ENCODE measurements around the gene LRRC4C. TPM values are rescaled to one million over a fixed set of nuclear protein-coding genes. Genes with fewer than 3 reads are reported as not detected.

The LRRC4C gene
- total and polyA plus RNA-seq, 10 of the 15 experiments (the other 5 are each of a cell fraction or from before 2014, with no cell fraction given): 1.5 TPM; not detected in 9

GRCh38 chr11:41051919-41052635, 407.4 kb downstream of the LRRC4C start:
- no TSS peak for BruUV-seq (replicated peaks)
- Histone ChIP-seq H3K9me3 (replicated peaks; ENCODE audit: control insufficient read depth, insufficient read depth, low read length) (no peaks in the 10 kb centered on the region), H3K4me3 (no peak overlapping the region), H4K20me1 (ENCODE audit: control insufficient read depth, insufficient read depth) (no peaks in the 10 kb centered on the region), H3K36me3 (ENCODE audit: control insufficient read depth in 2 of 2, insufficient read depth in 2 of 2, low read length in 1 of 2) (no peaks in the 10 kb centered on the region), H3K27ac (ENCODE audit: control insufficient read depth, insufficient read depth) (no peak overlapping the region), H3K9ac (ENCODE audit: control insufficient read depth, insufficient read depth, low read length) (no peak overlapping the region), H2AFZ (ENCODE audit: control insufficient read depth, low read depth, low read length) (no peak overlapping the region), H3K79me2 (ENCODE audit: control insufficient read depth, insufficient read depth, low read length) (no peaks in the 10 kb centered on the region), H3K4me1 (ENCODE audit: control insufficient read depth, insufficient read depth, low read length) (no peaks in the 10 kb centered on the region), H3K27me3 (replicated peaks in 1 of 2; ENCODE audit: control insufficient read depth in 2 of 2, insufficient read depth in 2 of 2, low read length in 1 of 2) (no peaks in the 10 kb centered on the region), H3K4me2 (ENCODE audit: control insufficient read depth, insufficient read depth) (no peak overlapping the region)
- ChIA-PET POLR2A (no interaction called here), SMC1A (ENCODE audit: uncharacterized antibody, unreplicated experiment) (interaction anchor here (0.6 to 1.4 kb wide), 2 partner anchors 66 to 168 kb away, joined by 3 read pairs; no protein-coding TSS in a partner anchor), RAD21 (ENCODE audit: unreplicated experiment) (no interaction called here), CTCF (no interaction called here)
- TF ChIP-seq PKNOX1 (IDR thresholded peaks at IDR 0.05): no peak
- no peak for TF ChIP-seq STAT3 (IDR thresholded peaks at IDR 0.05; ENCODE audit: low read depth, low read length)
- TF ChIP-seq E2F4 (IDR thresholded peaks at IDR 0.05; ENCODE audit: low read depth, low read length): no peak
- ATAC-seq: no peak
- 16% methylated on average over 3 of the region's 3 CpGs for WGBS (ENCODE audit: insufficient coverage, insufficient replicate concordance, low lambda C conversion rate, missing lambda C conversion rate)
- no peak for FAIRE-seq
- DNase-seq (ENCODE audit: low read depth, low spot score): no peak
- intact Hi-C loops (cut with micrococcal nuclease; ENCODE audit: unreplicated experiment) (no loop called here), in situ Hi-C loops (cut with MboI) (no loop called here)

- H3K27ac ChIP-seq (ENCODE audit: control insufficient read depth, insufficient read depth): no peak overlapping the region
- H2AFZ ChIP-seq (ENCODE audit: control insufficient read depth, low read depth, low read length): no peak overlapping the region
- ChIA-PET CTCF (no interaction called here), SMC1A (ENCODE audit: uncharacterized antibody, unreplicated experiment) (interaction anchor here (1.4 kb wide), 1 partner anchor 67 kb away, joined by 3 read pairs; no protein-coding TSS in a partner anchor), RAD21 (ENCODE audit: unreplicated experiment) (no interaction called here), POLR2A (no interaction called here)
- no peak for FAIRE-seq
- H3K4me3 ChIP-seq: no peak overlapping the region
- H3K9ac ChIP-seq (ENCODE audit: control insufficient read depth, insufficient read depth, low read length): no peak overlapping the region
- intact Hi-C loops (cut with micrococcal nuclease; ENCODE audit: unreplicated experiment) (no loop called here), in situ Hi-C loops (cut with MboI) (no loop called here)
- no peaks in the 10 kb centered on the region for H3K79me2 ChIP-seq (ENCODE audit: control insufficient read depth, insufficient read depth, low read length)
- no peak for TF ChIP-seq ZNF622 (IDR thresholded peaks at IDR 0.05)
- DNase-seq (ENCODE audit: low read depth, low spot score): no peak
- no peaks in the 10 kb centered on the region for H3K4me1 ChIP-seq (ENCODE audit: control insufficient read depth, insufficient read depth, low read length)
- H3K4me2 ChIP-seq (ENCODE audit: control insufficient read depth, insufficient read depth): no peak overlapping the region
- no peaks in the 10 kb centered on the region for H3K36me3 ChIP-seq (ENCODE audit: control insufficient read depth in 2 of 2, insufficient read depth in 2 of 2, low read length in 1 of 2)
- ATAC-seq: no peak
- H3K9me3 ChIP-seq (replicated peaks; ENCODE audit: control insufficient read depth, insufficient read depth, low read length): no peaks in the 10 kb centered on the region
- no TSS peak for BruUV-seq (replicated peaks)
- H3K27me3 ChIP-seq (replicated peaks in 1 of 2; ENCODE audit: control insufficient read depth in 2 of 2, insufficient read depth in 2 of 2, low read length in 1 of 2): no peaks in the 10 kb centered on the region
- no peaks in the 10 kb centered on the region for H4K20me1 ChIP-seq (ENCODE audit: control insufficient read depth, insufficient read depth)
Measured at GRCh38 chr11:41050791-41051190, 408.7 kb downstream of the LRRC4C start.
